CD4-positive, alpha-beta T cell treated with Interleukin-10 for 1 hour (primary cell): ENCODE data around the gene PSMA7.
A peak's percentile ranks its signal among the peaks of the same experiment; 100 is the strongest.
"Not testable (repeated sequence)": the region's sequence is repeated elsewhere in the genome, so short reads cannot be mapped to it uniquely, and the experiment has no call there.

Experiments used
- DNase-seq: peaks from one replicate; pipeline ENCODE4 v3.0.0-alpha.2; 2020

The PSMA7 gene

GRCh38 chr20:62151225-62151624, 8.0 kb upstream of the PSMA7 start:
- no peak for DNase-seq

- no peak for DNase-seq
These were observed 7.0 kb upstream of the PSMA7 start for GRCh38 chr20:62150310-62150575.

GRCh38 chr20:62149532-62150309, 6.5 kb upstream of the PSMA7 start:
- no peak for DNase-seq

GRCh38 chr20:62148908-62149314, 5.7 kb upstream of the PSMA7 start:
- DNase-seq: no peak

GRCh38 chr20:62148383-62148782, 5.2 kb upstream of the PSMA7 start:
- not testable (repeated sequence) for DNase-seq

GRCh38 chr20:62147528-62147927, 4.3 kb upstream of the PSMA7 start:
- no peak for DNase-seq

GRCh38 chr20:62147125-62147524, 3.9 kb upstream of the PSMA7 start:
- DNase-seq: no peak

GRCh38 chr20:62146019-62146755, 3.0 kb upstream of the PSMA7 start:
- no peak for DNase-seq

GRCh38 chr20:62145688-62146018, 2.5 kb upstream of the PSMA7 start:
- no peak for DNase-seq

GRCh38 chr20:62143957-62144825, 997 bp upstream of the PSMA7 start:
- DNase-seq: peak; percentile 50

GRCh38 chr20:62142252-62143080, 728 bp downstream of the PSMA7 start:
- DNase-seq: no peak

- DNase-seq: peak; percentile 26
These were observed 1.6 kb downstream of the PSMA7 start for GRCh38 chr20:62141397-62142251.

- no peak for DNase-seq
These were observed 2.2 kb downstream of the PSMA7 start for GRCh38 chr20:62141043-62141396.

- DNase-seq: no peak
These were observed 3.6 kb downstream of the PSMA7 start for GRCh38 chr20:62139636-62140035.

GRCh38 chr20:62138912-62139311, 4.3 kb downstream of the PSMA7 start:
- no peak for DNase-seq

- DNase-seq: no peak
These were observed 5.0 kb downstream of the PSMA7 start for GRCh38 chr20:62138204-62138543.

- DNase-seq: no peak
These were observed 5.6 kb downstream of the PSMA7 start for GRCh38 chr20:62137478-62138203.

- DNase-seq: no peak
These were observed 6.2 kb downstream of the PSMA7 start for GRCh38 chr20:62137092-62137384.

- peak; percentile 80 for DNase-seq
These were observed 6.7 kb downstream of the PSMA7 start for GRCh38 chr20:62136283-62137091.

GRCh38 chr20:62135573-62136266, 7.5 kb downstream of the PSMA7 start:
- no peak for DNase-seq
